Activated naive CD8-positive, alpha-beta T cell treated with anti-CD3 and anti-CD28 coated beads, Interleukin-2, amount 50 U/mL, for 16 hours (primary cell): ENCODE data around the gene SLC6A11.

ENCODE experiments used
- DNase-seq: peaks from one replicate; pipeline ENCODE4 v3.0.0-alpha.2; 2020; ENCODE audit warnings: low read depth, low spot score

SLC6A11 gene

DNA sequence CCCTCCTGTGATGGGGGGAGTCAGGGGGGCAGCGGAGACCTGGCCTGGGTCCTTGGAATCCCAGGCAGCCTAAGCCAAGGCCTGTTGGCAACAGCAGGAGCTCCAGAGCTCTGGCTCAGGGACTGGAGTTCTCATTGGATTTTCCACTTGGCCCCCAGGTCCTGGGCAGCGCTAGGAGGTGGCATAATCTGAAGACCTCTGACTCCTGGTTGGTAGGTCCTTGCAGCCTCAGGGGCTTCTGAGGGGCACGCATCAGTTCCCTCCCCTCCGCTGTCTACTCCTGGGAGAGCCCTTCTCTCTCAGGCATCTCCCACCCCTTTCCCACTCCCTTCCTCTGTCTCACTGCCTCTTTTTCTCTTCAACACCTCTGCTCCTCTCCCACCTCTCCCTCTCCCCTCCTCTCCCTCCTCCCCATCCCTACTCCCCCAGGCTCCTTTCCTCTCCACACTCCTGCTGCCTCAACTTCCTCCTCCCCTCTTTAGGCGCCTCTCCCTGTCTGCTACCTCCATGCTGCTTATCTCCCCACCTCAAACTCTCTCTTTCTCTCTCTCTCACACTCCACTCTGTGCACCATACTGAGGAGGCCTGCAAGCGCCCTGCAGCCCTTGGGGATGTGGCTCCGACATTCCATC, 135.4 kb downstream of the SLC6A11 start:
- DNase-seq: no peak

DNA sequence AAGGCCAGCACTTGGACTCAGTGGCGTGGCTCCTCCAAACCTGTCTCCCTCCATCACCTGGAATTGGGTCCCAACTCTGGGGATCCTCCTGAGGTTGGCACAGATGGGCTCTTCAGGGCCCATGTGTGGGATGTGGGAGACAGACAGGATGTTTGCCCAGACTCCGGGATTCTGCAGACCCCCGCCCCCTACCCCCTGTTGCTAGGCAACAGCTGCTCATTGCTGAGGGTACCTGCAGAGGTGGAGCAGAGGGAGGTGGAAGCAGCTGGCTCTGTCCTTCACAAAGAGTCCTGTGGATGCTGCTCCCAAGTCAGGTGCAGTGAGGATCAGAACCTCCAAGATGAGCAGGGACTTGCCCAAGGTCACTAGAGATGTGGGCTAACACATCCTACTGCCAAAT, 136.5 kb downstream of the SLC6A11 start:
- DNase-seq: no peak

DNA sequence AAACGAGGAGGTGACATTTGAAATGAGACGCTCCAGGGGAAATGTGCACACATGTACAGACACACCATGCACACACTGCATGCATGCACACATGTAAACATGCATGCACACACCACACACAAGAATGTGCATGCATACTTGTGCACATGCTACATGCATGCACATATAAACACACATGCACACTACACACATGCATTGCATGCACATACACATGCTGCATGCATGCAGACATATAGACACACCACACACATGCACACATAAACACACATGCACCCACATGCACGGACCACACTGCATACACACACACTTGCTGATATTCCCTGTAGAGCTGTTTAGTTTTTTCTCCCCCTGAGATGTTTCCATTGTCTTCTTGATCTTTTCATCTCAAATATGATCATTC, 138.7 kb downstream of the SLC6A11 start:
- no peak for DNase-seq

DNA sequence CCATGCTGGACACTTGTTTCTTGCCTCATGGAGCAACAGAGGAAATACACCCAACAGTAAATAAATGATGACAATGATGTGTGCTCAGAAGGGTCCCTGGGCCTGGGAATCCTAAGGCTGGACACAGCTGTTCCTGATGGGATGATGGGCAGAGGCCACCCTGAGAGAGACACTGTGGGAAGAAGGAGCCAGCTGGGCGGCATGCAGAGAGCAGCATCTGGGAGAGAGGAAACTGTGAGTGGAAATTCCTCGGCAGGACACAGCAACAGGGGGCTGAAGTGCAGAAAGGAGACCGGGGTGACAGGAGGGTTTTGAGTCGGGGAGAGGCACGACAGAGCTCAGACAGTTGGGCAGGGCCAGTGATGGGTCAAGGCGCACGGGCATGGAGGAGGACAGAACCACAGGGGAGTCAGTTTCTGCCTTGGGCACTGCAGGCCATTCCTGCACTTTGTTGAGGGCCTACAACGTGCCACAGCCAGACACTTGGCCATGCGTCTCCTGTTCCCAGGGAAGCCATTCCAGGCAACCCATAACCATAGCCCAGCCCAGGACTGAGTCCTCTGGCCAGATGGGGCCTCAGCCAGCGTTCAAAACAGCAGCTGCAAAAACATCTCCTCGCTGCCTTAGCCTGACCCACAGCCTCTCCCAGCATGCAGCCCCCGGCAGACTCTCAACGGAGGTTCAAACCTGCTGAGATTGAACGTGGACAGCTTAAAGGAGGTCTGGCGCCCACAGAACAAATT, 139.9 kb downstream of the SLC6A11 start:
- DNase-seq: no peak

DNA sequence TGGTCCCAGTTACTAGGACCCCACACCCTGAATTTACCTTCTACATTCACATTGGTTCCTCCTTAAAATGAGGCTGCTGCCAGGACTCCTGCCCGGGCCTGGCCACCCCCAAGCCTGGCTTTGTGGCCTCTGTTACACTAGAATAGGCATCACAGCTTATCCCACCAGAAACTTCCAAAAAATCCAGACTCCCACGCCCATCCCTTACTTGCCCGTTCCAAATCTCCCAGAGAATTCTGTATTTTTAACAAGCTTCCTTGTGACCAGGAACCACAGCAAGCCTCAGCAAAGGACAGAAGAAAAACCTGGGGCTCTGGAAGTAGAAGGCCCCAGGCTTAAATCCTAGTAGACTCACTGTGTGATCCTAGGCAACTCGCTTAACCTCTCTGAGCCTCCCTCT, 140.5 kb downstream of the SLC6A11 start:
- no peak for DNase-seq

DNA sequence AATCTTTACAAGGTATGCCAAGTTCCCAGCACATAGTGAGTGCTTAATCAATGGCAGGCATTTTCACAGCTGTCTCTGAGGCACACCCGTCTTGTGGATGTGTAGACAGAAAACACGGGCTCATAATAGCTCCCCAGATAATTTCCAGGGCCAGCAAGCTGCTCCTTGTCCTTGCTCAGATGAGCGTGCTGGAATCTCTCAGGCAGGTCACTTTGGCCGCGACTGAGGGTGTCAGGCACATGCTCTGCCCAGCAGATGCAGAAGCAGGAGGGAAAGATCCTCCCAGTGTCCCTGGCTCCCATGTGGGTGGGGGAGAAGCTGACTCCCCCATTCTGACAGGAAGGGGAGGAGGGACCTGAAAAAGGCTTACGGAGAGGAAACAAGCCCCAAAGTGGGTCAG, 141.0 kb downstream of the SLC6A11 start:
- DNase-seq: no peak

DNA sequence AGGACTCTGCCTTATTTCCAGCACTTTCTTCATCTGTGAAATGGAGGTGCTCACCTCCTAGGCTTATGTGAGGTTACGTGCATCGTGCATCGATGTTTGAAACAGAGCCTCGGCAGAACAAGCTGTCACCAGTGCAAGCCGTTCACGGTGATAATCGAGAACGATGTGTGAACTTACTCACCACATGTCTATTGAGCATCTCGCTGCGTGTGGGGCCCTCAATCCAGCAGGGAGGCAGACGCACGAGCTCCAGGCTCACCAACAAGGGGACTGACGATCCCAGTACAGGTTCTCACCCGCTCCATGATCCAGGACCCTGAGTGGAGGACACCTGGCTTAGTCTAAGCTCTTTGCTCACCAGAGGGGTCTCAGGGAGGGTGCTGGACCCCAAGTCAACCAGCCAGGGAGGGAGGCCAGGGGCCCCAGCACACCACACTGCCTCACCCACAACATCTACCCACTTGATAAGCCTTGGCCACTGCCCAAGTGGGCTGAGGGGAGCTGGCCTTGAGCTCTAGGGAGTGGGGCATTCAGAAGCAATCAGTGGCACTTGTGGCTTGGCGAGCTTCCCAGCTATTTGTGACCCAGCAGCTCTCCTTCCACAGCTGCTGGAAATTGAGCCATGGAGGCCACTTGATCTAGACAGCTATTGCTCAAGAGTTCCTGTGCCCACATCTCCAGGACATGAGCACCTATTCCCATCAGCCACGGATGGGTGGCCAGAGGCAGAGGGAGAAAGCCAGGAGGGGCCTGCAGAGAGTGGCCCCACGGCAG, 142.1 kb downstream of the SLC6A11 start:
- no peak for DNase-seq

DNA sequence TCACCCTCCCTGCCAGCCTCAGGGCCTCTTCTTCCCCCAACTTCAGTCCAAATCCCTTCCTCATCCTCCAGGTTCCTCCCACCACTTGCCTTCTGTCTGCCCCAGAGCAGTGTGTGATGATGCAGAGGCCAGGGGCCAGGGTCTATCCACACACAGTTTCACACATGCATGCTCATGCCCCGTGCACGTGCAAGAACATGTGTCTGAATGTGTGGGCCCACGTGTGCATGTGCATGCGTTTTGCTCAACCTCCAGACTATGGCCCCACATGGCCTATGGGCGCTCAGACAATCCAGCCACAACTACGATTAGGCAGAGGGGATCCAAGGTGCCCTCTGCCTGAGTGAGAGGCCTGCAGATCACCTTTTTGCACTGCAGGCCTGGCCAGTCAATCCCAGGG, 144.2 kb downstream of the SLC6A11 start:
- DNase-seq: no peak

DNA sequence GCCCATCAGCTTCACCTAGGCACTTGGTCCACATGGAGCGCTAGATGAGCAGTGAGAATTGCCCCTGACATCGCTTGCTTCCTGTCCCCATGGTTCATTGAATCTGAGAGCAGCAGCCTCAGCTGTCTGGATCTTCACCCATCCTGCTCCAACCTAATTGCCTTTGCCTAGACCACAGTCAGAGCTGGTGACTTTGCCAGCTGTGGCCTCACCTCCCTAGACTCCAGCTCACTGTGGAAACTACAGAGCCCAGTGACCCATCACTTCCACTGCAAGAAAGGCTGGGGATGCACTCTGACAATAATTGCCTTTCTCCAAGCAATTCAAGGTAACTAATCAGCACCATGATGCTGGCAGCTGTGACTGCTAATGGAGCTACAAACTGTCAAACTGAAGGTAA, 145.9 kb downstream of the SLC6A11 start:
- no peak for DNase-seq

DNA sequence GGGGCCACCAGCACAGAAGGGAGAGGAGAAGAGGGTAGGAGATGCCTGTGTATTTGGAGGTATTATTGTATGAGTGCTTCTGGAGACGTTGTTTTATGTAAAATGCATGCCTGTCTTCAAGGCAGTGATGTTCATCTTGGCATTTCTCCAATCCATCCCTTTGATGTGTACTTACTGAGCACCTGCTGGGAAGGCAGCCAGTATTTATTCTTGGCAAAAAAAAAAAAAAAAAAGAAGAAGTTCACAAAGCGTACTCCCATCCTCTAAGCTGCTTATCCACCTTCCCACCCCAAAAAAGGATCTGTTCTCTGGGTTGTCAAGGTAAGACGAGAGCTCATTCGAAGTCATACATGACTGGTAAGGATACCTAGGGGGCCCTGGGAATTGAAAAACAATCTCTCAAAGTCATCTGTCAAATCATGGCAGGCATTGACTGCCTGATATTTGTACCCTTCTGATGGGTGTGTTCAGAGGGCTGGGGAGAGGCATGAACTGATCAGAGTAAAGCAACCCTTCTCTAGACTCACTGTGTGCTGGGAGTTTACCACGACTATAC, 146.5 kb downstream of the SLC6A11 start:
- DNase-seq: no peak

DNA sequence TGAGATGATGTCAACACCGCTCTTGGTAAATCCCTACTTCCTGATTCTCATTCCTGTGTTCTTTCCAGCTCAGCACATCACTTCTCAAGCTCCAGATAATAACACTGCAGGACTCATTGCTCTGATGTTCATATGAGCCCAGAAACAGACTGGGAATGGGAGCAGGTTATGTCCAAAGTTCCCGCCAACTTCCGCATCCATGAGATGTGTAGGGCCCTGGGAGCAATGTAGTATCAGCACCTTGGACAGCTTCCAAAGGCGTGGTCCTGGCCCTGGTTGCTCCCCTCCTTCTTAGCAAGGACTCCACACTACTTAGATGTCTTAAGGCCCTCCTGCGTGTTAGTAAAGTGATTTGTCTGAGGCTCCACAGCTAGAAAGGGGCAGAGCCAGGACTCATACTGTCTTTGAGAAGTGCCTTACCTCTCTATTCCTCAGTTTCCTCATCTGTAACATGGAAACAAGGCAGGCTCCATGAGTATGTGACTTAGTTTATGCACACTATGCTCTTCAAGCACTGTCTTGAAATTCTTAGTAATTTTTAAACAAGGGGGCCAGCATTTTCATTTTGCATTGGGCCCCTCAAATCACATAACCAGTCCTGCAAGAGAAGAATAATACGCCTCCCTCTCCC, 148.6 kb downstream of the SLC6A11 start:
- DNase-seq: no peak

DNA sequence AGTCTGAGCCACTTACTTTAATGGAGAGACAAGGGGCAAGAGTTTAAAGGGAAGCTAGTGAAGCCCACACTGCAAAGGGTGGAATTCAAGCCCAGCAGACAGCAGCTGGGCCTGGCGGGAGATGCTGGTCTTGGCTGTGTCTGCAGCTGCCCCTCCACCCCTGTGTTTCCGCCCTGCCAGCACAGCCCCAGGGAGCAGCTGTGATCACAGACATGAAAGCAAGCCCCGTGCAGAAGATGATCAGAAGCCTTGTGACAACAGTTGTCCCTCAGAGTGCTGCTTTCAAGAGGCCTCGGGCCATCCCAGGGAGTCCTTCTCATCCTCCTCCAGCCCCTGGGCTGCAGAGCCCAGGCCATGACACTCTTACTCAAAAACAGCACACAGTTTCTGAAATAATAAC, 152.4 kb downstream of the SLC6A11 start:
- no peak for DNase-seq

DNA sequence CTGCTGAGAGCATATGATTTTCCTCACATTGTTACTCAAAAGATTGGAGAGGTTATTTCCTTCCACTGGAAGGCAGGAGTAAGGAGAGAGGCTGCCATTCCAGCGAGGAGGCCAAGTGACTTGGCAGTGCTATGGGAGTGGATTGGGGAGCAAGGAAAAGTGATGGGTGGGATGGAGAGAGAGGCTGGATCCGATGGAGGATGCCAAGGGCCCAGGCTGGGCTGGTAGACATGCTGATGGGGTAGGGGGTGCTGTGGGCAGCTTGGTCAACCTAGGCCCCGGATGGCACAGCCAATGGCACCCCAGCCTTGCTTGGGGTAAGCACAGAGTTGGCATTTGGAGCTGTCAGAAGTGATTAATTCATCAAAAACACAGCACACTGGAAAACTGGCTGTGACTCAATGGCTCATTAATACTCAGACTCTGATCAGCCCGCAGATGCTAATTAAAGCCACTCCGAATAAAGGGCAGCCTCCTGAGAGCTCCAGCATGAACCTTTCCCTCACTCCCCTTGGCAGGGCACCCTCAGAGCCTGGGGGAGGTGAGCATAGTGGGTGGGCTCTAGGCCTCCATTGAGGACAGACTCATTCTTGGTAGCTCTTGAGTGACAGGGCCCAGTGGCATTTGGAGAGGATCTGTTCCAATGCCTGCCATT, 154.4 kb downstream of the SLC6A11 start:
- DNase-seq: no peak

DNA sequence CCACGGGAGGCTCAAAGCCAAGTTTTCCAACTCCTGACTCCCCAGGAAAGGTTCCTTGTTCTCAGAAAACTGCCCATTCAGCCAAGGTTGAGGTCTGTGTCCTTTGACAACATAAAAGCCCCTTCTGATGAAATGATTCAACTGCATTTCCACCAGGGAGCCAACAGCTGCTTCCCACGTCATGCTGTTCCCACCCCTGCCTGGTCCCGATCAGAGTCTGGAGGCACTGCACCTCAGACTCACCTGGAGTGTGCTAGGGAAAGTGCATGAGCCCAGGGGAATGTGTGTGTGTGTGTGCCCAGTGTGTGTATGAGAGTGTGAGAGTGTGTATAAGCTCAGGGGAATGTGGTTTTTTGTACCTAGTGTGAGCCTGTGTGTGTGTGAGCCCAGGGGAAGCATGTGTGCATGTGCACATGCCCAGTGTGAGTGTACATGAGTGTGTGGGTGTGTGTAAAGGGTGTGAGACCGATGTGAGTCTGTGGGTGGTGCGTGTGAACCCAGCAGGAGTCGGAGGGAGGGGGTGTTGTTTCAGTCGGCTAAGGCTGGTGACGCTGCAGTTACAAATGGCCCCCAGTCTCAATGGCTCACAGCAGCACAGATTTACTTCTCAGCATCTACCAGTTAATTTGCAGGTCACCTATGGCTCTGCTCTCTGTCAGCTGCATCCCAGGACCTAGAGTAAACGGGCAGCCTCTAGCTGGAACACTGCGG, 156.2 kb downstream of the SLC6A11 start:
- no peak for DNase-seq

DNA sequence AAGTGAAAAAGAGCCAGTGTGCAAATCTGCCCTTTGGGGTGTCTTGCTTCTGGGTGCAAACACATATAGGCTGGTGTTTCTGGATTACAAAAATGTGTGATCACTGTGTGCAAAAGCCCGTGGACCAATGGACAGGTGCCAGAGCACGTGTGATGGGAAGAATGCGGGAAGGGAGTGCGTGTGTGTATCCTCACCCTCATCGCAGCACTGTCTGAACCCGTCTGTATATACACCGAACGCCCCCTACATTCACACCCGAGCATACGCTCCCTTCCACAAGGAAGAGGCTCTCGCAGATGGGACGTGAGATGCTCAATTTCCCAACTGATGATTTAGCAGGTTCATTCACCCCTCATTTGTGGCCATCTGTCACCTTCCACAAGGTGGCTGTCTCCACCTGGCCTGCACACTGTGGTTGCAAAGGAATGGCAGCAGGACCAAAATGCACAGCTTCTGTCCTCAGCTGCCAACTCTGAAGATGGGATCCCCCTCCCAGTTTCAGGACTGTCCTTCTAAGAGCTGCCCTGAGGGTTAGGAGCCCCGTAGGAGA, 157.1 kb downstream of the SLC6A11 start:
- DNase-seq: no peak

DNA sequence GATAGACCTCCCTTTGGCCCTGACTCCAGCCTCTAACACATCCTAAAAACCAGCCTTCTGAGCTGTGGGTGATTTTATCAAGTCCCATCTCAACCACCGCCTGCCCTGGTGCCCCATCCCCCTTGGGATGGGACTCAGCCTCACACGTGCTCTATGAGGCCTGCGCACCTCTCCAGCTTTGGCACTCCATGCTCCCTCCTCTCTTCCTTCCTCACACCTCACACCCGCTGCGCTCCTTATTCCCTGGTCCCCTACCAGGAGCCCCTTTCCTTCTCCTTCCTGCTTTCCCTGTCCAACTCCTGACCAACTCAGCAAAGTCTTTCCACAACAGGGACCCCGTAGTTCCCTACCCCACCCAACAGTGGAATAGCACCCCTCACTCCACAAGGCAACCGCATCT, 158.1 kb downstream of the SLC6A11 start:
- no peak for DNase-seq

DNA sequence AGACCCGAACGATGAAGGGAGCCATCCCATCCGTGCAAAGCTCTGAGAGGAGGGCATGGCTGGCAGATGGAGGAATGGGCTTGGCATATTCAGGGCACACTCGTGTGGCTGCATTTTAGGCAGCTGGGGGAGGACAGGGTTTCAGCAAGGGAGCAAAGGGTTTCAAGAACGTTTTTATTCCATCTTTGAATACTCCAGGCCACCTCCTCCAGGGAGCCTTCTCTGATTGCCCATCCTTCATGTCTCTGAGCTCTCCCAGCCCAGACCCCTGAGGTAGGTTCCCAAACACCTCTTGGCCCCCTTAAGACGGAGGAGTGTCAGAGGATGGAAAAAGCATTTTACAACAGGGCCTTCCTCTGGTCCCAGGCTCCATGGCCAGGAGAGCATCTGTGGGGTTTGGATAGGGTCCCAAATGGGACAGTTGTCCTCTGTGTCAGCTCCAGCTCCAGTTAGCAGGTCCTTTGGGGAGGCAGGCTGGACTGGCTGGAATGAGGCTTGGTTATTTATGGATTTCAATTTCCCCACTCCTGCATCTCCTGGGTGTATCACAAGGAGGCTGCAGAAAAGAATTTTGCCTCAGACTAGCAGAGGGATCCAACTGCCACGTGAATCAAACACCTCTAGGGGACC, 158.8 kb downstream of the SLC6A11 start:
- DNase-seq: no peak

DNA sequence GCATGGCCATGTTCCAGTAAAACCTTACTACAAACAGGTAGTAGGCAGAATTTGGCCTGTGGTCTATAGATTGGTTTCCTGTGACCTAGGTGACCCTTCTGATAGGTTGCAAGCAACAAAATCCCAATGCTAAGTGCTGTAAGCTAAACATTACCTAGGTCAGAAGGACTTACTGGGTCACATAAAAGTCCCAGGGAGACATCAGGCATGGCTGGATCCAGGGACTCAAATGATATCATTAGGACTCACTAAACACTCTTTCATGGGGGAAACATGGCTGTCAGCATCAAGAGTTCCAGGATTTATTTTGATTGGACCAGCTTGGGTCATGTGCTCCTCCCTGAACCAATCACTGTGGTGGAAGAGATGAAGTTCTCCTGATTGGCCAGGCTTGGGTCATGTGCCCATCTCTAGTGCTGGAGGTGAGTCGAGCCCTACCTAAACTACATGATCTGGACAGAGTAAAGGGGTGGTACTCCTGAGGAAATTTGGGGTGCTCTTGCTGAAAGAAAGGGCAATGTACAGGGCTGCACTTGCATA, 159.7 kb downstream of the SLC6A11 start:
- no peak for DNase-seq

DNA sequence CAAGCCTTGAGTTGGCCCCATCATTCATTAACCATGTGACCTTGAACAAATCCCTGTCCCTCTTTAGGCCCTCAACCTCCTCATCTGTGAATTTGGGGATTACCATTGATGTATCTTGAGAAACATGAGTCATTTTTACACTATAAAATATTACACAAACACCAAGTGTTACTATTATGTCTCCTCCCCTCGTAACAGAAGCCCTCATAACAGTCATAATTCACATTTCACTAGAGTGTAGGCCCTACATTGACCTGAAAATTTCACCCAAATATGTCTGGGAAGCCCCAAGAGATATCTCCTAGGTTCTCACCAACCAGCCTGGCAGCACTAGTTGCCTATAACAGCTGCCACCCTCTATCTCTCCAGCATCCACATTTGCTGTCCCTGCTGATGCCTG, 160.7 kb downstream of the SLC6A11 start:
- DNase-seq: no peak
